ENCODE measurements around the gene ORMDL2.

ORMDL2 gene

DNA sequence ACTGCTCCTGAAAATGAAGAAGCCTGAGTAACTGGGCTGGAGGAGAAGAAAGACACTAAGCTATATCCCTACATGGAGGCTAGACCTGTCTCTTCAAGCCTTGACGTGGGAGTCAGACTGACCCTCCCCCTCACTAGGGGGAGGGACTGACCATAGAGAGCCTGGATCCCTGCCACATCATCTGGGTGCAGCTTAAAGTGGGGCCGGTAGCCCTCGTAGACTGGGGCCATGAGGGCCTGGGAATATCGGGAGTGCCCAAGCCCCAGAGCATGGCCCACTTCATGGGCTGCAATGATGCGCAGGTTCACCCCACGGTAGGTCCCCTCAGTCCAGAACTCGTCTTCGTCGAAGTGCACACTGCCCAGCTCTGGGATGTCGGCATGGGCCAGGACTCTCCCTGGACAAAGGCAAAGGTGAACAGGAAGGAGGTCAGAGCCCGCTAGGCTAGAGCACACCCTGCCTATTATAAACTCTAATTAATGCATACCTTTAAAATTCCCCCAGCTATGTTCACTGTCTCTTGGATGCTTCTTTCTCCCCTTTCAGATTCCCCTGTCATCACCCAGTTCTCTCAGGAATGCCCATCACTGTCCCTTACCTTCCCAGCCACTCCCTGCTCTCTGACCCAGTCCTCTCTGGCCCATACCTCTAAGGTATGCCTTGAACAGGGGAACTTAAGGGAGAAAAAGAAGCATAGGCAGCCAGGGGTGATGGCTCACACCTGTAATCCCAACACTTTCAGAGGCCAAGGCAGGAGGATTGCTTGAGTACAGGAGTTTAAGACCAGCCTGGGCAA, 21.7 kb downstream of the ORMDL2 start:
- H3K9me3 Mint-ChIP-seq = no peaks in the 10 kb centered on the region
- no peak overlapping the region for H3K27ac Mint-ChIP-seq
- H3K36me3 Mint-ChIP-seq (ENCODE audit: low read depth) = peaks cover 9% of the 10 kb centered on the region
- no peak overlapping the region for H3K4me3 Mint-ChIP-seq
- H3K27me3 Mint-ChIP-seq (ENCODE audit: low read depth) = no peaks in the 10 kb centered on the region
- peaks cover 12% of the 10 kb centered on the region for H3K4me1 Mint-ChIP-seq
- TF ChIP-seq, protein P1, sequence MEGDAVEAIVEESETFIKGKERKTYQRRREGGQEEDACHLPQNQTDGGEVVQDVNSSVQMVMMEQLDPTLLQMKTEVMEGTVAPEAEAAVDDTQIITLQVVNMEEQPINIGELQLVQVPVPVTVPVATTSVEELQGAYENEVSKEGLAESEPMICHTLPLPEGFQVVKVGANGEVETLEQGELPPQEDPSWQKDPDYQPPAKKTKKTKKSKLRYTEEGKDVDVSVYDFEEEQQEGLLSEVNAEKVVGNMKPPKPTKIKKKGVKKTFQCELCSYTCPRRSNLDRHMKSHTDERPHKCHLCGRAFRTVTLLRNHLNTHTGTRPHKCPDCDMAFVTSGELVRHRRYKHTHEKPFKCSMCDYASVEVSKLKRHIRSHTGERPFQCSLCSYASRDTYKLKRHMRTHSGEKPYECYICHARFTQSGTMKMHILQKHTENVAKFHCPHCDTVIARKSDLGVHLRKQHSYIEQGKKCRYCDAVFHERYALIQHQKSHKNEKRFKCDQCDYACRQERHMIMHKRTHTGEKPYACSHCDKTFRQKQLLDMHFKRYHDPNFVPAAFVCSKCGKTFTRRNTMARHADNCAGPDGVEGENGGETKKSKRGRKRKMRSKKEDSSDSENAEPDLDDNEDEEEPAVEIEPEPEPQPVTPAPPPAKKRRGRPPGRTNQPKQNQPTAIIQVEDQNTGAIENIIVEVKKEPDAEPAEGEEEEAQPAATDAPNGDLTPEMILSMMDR (IDR thresholded peaks at IDR 0.05; ENCODE audit: unreplicated experiment in 3 of 3) = no peak

DNA sequence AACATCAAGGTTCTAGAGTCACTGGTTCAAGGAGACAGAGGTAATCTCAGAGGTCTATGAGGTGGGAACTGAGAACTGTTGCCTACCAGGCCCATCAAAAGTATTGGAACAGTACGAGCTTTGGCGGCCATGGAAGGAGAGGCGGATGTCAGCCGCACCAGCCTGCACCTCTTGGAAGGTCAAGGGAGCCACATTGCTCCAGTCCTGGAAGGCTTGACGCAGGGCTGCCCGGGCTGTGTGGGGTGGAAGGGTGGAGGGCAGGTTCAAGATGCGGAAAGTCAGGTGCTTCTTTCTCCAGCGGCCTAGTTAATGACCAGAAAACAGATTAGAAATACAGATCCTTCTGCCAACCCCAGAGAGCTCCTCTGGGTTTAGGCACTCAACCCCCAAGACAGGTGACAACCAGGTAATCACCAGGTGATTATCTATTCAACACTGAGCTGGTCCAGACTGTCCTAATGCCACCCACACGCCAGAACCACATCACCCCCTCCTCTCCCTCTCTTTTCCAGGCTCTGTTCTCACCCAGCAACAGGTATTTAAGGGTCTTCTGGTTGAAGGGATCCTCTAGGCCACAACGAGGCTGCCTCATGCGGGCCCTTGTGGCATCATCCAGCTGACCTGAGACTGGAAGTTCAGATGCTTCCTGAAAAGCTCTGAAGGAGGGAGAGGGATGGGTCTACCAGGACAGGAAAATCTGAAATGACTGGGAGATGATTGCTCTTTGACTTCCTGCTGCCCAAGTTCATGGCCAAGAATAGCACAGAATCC, 22.9 kb downstream of the ORMDL2 start:
- Mint-ChIP-seq H3K27me3 (ENCODE audit: low read depth) (no peaks in the 10 kb centered on the region), H3K27ac (no peak overlapping the region), H3K4me1 (peaks cover 20% of the 10 kb centered on the region), H3K9me3 (no peaks in the 10 kb centered on the region), H3K4me3 (no peak overlapping the region), H3K36me3 (ENCODE audit: low read depth) (peaks cover 9% of the 10 kb centered on the region)
- TF ChIP-seq, protein P1 (IDR thresholded peaks at IDR 0.05; ENCODE audit: unreplicated experiment in 3 of 3) = no peak

DNA sequence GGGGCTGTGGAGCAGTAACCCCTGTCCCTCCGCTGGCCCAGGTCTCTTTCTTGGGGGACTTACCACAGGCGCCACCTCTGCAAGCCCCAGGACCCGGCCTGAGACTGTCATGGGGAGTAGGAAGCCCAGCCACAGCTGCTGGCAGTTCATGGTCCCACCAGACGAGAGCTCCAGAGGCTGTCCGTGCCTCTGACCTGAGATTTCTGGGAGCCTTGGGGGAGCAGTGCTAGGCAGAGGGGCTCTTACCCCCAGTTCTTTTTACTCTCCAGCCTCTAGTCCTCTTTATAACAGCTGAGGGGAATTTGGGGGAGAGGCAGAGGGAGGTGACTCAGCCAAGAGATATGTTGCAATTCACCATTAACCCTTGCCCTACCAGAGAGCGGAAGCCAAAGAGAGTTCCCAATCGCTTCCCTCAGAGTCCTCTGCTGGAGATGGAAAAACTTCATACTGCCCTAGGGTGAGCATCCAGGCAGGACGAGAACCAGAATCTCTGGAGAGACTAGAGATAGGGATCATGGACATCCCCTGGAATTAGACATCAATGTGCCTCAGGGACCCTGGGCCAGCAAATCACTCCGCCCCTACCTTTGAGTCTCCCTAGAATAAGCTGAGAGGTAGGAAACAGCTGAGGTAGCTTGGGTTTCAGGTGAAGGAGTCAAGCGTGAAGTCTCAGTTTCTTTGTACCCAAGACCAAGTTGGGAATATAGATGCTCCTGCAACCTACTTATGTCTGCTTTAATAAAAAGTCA, 25.0 kb downstream of the ORMDL2 start, which contains the start of gene MMP19:
TSS of gene MMP19 (minus strand) at position 256 of the 749 bp plus-strand sequence. CDS start at position 150, 106 bp downstream.
- no peaks in the 10 kb centered on the region for H3K9me3 Mint-ChIP-seq
- H3K27me3 Mint-ChIP-seq (ENCODE audit: low read depth) = no peaks in the 10 kb centered on the region
- peak within 1 kb of the TSS in 2 of 3 experiments; percentile 57 to 63 for H3K4me3 Mint-ChIP-seq
- peaks cover 36% of the 10 kb centered on the region for H3K4me1 Mint-ChIP-seq
- no peaks in the 10 kb centered on the region for H3K36me3 Mint-ChIP-seq (ENCODE audit: low read depth)
- peak within 1 kb of the TSS in 2 of 3 experiments; percentile 58 to 73 for H3K27ac Mint-ChIP-seq
- TF ChIP-seq, protein P1 (IDR thresholded peaks at IDR 0.05; ENCODE audit: unreplicated experiment in 3 of 3) = no peak

DNA sequence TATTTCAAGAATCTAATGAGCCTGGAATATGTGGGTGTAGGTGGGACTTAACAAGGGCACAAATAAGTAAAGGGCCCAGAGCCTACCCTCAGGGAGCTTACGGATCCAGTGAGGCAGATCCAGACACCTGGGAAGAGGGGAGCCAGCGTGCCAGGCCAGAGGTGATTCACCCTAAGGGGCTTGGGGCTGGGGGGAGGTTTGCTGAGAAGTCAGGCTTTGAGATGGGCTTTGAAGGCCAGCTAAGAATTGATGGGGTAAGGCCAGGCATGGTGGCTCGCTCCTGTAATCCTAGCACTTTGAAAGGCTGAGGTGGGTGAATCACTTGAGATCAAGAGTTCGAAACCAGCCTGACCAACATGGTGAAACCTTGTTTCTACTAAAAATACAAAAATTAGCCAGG, 25.6 kb downstream of the ORMDL2 start:
- no peaks in the 10 kb centered on the region for H3K36me3 Mint-ChIP-seq (ENCODE audit: low read depth)
- H3K4me3 Mint-ChIP-seq = no peak overlapping the region
- H3K9me3 Mint-ChIP-seq = no peaks in the 10 kb centered on the region
- TF ChIP-seq, protein P1 (IDR thresholded peaks at IDR 0.05; ENCODE audit: unreplicated experiment in 3 of 3) = no peak
- peak overlapping the region in 2 of 3 experiments; percentile 58 to 73 for H3K27ac Mint-ChIP-seq
- H3K4me1 Mint-ChIP-seq = peaks cover 39% of the 10 kb centered on the region
- H3K27me3 Mint-ChIP-seq (ENCODE audit: low read depth) = no peaks in the 10 kb centered on the region

DNA sequence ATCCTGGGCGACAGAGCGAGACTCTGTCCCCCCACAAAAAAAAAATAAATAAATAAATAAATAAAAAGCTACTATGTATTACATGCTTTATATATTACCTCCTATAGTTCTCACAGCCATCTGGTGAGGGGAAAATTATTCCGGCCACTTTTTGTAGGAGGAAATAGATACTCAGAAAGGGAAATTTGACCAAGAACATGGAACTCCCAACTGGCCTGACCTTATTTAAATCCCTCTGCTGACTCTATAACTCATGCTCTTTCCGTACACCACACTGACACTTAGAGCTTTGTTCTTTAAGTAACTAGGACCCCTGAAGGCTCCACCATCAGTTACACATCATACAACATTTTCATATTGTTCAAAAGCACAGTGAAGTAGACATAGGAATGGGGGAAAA, 27.1 kb downstream of the ORMDL2 start:
- Mint-ChIP-seq H3K4me1 (peaks cover 46% of the 10 kb centered on the region), H3K4me3 (no peak overlapping the region), H3K9me3 (no peaks in the 10 kb centered on the region), H3K27me3 (ENCODE audit: low read depth) (no peaks in the 10 kb centered on the region), H3K36me3 (ENCODE audit: low read depth) (no peaks in the 10 kb centered on the region), H3K27ac (peak overlapping the region; percentile 65 to 99 (median 75))
- TF ChIP-seq, protein P1 (IDR thresholded peaks at IDR 0.05; ENCODE audit: unreplicated experiment in 3 of 3) = no peak

Data from nephron (organoid).